Dermis lymphatic vessel endothelial cell (primary cell): ENCODE measurements around the gene PRLH. TPM values are rescaled to one million over a fixed set of nuclear protein-coding genes. Genes with fewer than 3 reads are reported as not detected.

ENCODE experiments used
- total RNA-seq: library from RNA; depleted of rRNA; stranded (reverse); fragments of >200 nt; gene quantifications from 2 replicates; pipeline ENCODE4 v1.2.1, GENCODE V29; 2014

The PRLH gene, protein sequence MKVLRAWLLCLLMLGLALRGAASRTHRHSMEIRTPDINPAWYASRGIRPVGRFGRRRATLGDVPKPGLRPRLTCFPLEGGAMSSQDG
- not detected in 2 replicates for total RNA-seq

DNA sequence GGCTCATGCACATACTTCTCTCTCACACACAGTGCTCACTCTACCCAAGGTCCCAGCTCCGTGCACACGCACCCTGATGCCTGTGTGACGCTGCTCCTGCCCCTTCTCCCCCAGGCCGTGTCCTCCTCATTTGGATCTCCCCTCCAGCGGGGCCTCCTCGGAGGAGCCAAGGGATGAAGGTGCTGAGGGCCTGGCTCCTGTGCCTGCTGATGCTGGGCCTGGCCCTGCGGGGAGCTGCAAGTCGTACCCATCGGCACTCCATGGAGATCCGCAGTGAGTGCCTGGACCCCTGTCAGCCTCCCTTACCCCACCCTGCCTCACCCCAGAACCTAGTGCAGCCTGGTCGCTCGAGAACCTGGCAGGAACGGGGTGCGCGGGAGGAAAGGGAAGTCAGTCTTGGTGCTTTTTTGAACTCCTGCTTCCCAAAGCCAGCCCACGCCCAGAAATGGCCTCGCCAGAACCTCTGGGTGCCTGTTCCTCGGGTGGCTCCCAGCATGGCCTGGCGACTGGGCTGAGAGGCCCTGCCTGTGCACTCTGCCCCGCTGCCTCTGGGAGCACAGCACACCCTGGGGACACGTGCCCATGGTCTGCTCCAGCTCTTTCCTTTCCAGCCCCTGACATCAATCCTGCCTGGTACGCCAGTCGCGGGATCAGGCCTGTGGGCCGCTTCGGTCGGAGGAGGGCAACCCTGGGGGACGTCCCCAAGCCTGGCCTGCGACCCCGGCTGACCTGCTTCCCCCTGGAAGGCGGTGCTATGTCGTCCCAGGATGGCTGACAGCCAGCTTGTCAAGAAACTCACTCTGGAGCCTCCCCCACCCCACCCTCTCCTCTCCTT is at the start of gene PRLH:
Gene PRLH (plus strand): TSS at position 174 of the 835 bp plus-strand sequence. CDS start 0 bp downstream, at position 174.

DNA sequence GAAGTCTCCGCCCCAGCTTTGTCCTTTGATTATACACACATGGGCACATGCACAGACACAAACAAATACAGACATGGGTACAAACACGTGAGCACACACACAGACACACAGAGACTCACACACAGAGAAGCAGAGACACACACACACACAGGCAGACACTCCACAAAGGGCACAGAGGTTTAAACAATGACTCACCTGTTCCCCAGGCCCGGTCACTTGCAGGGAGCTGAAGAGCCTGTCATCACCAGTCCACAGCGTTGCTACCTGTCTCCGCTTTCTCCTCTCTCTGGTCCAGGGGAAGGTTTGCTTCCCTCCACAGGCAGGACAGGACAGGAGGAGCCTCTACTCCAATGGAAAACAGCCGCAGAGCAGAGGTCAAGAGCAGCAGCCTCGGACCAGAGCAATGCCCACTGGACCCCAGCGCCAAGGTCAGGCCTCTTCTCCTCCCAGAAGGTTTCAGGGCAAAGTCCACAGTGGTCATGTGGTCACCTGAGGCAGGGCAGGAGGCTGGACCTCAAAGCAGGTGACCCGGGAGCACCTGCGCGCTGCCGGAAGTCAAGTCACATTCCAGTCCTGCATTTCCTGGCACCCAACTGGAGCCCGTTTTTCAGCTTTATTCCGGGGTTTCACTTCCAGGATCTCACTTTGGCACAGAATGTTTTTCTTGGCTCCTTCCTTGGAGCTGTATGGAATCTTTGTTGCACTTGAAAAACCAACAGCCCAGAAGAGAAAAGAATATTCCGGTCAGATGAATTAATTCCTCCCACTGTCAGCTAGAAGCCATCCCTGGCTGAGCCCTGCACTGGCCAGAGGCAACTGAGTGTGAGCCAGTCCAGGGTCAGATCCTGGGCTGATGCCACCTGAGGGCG is 24.1 kb downstream of the PRLH start, which contains the start of gene RAB17:
Gene RAB17 (minus strand): TSS at position 463 of the 869 bp plus-strand sequence. CDS start 4,580 bp downstream, outside the sequence.

Other genes with a start within 250 kb of the PRLH start
- 9.6 and 35.2 TPM in 2 replicates for gene COL6A3, start 152.4 kb upstream of the PRLH start, total RNA-seq
- gene MLPH, start 79.3 kb upstream of the PRLH start, total RNA-seq: 0.52 and 3.3 TPM in 2 replicates
- gene RAB17, start 24.2 kb downstream of the PRLH start, total RNA-seq: 11.9 and 17.8 TPM in 2 replicates
- gene LRRFIP1, start 61.0 kb downstream of the PRLH start, total RNA-seq: 137 and 153 TPM in 2 replicates
- 0.86 and 1.1 TPM in 2 replicates for gene RBM44, start 232.2 kb downstream of the PRLH start, total RNA-seq